H1 (cell line): ENCODE measurements around the gene SMURF2. TPM values are rescaled to one million over a fixed set of nuclear protein-coding genes. Genes with fewer than 3 reads are reported as not detected.

Experiments
- CTCF ChIA-PET: fragments of 300-600 bp; sonication (Branson Sonifier 250); formaldehyde crosslinking; loops from one replicate; lab custom pipeline; 2021; ENCODE audit not compliant: partially characterized antibody; lab: Charles Lee
- POLR2A ChIA-PET: fragments of 300-600 bp; sonication (Branson Sonifier 250); formaldehyde crosslinking; loops from one replicate; lab custom pipeline; 2021; ENCODE audit warnings: inconsistent platforms; ENCODE audit not compliant: partially characterized antibody; lab: Charles Lee
- DNase-seq, 2 experiments: peaks; one replicate each; pipeline versions ENCODE4 v3.0.0 to v3.0.0-alpha.2; 2010 to 2022; ENCODE audit warnings: low spot score in 2 of 2, low read depth in 1 of 2, mixed read lengths in 1 of 2
- FAIRE-seq: peaks from 2 replicates; lab custom pipeline; 2011; peaks lifted over from hg19 to GRCh38; lab: Jason Lieb, UNC
- H2AFZ ChIP-seq: 2 replicates; pipeline ENCODE4 v1.8.1; 2012; ENCODE audit warnings: low read length, inconsistent platforms
- H2AK5ac ChIP-seq: 2 replicates; pipeline ENCODE4 v1.6.1; 2013; ENCODE audit warnings: low read depth, low read length
- H2BK120ac ChIP-seq: replicated peaks from 2 replicates; pipeline ENCODE3; 2013; ENCODE audit warnings: low read depth, low read length, inconsistent platforms
- H2BK12ac ChIP-seq: 2 replicates; pipeline ENCODE4 v1.6.1; 2013; ENCODE audit warnings: low read depth, low read length
- H2BK15ac ChIP-seq: 2 replicates; pipeline ENCODE4 v1.6.1; 2013; ENCODE audit warnings: low read length
- H2BK20ac ChIP-seq: 2 replicates; pipeline ENCODE4 v1.6.1; 2013; ENCODE audit warnings: low read length
- H2BK5ac ChIP-seq: 2 replicates; pipeline ENCODE4 v1.6.1; 2013; ENCODE audit warnings: low read depth, low read length
- H3K14ac ChIP-seq: 2 replicates; pipeline ENCODE4 v1.6.1; 2013; ENCODE audit warnings: inconsistent platforms; ENCODE audit not compliant: insufficient read length
- H3K18ac ChIP-seq: 2 replicates; pipeline ENCODE4 v1.6.1; 2013; ENCODE audit warnings: low read length; ENCODE audit errors: extremely low read depth
- H3K23ac ChIP-seq: 2 replicates; pipeline ENCODE4 v1.6.1; 2013; ENCODE audit warnings: inconsistent platforms; ENCODE audit not compliant: insufficient read length
- H3K23me2 ChIP-seq: 2 replicates; pipeline ENCODE4 v1.6.1; 2013; ENCODE audit warnings: low read depth, low read length
- H3K27ac ChIP-seq: 2 replicates; pipeline ENCODE4 v1.6.1; 2011; ENCODE audit warnings: low read depth, low read length, inconsistent platforms
- H3K27me3 ChIP-seq, 4 experiments: replicated peaks in 1 of 4; 1 replicate in 1 of 4; 2 replicates in 3 of 4; pipeline versions ENCODE4 v1.6.1 to v1.8.1; 2011 to 2013; ENCODE audit warnings: low read length in 3 of 4, mild to moderate bottlenecking in 3 of 4, inconsistent platforms in 2 of 4, mixed read lengths in 2 of 4, moderate library complexity in 1 of 4; ENCODE audit not compliant: control insufficient read depth in 3 of 4, insufficient read depth in 3 of 4; ENCODE audit errors: extremely low read depth in 1 of 4
- H3K36me3 ChIP-seq, 4 experiments: 2 replicates each; pipeline versions ENCODE4 v1.6.1 to v1.8.1; 2011 to 2013; ENCODE audit warnings: mild to moderate bottlenecking in 4 of 4, low read length in 3 of 4, moderate library complexity in 2 of 4, control low read depth in 1 of 4, inconsistent platforms in 1 of 4; ENCODE audit not compliant: insufficient read depth in 4 of 4, control insufficient read depth in 2 of 4
- H3K4ac ChIP-seq: replicated peaks from 2 replicates; pipeline ENCODE3; 2013; ENCODE audit warnings: low read length, low read depth, mixed read lengths, inconsistent platforms; ENCODE audit not compliant: insufficient read length
- H3K4me1 ChIP-seq, 4 experiments: replicated peaks in 1 of 4; 1 replicate in 1 of 4; 2 replicates in 3 of 4; pipeline versions ENCODE4 v1.6.1 to v1.8.1; 2011 to 2013; ENCODE audit warnings: low read length in 3 of 4, inconsistent platforms in 2 of 4, mixed read lengths in 1 of 4; ENCODE audit not compliant: insufficient read depth in 4 of 4, control insufficient read depth in 3 of 4
- H3K4me2 ChIP-seq, 2 experiments: 2 replicates each; pipeline versions ENCODE4 v1.6.1 to v1.8.1; 2011 to 2013; ENCODE audit warnings: low read depth in 2 of 2, low read length in 2 of 2, control low read depth in 1 of 2, inconsistent platforms in 1 of 2, mild to moderate bottlenecking in 1 of 2; ENCODE audit not compliant: insufficient read depth in 1 of 2
- H3K4me3 ChIP-seq, 4 experiments: fragments of 200-600, 300-600 bp in 1 of 4; sonication (generic), shearing (Covaris generic), sonication (Bioruptor Twin) in 1 of 4; 2 replicates each; pipeline versions ENCODE4 v1.5.1 to v1.8.1; 2011 to 2016; ENCODE audit warnings: low read length in 4 of 4, low read depth in 3 of 4, control low read depth in 2 of 4, inconsistent platforms in 2 of 4, mild to moderate bottlenecking in 2 of 4, mixed read lengths in 1 of 4, moderate library complexity in 1 of 4; ENCODE audit not compliant: insufficient read depth in 2 of 4; ENCODE audit errors: extremely low read depth in 1 of 4
- H3K56ac ChIP-seq: replicated peaks from 2 replicates; pipeline ENCODE3; 2013; ENCODE audit warnings: low read depth, mild to moderate bottlenecking, mixed read lengths, low read length, inconsistent platforms; ENCODE audit not compliant: insufficient read length
- H3K79me1 ChIP-seq: 2 replicates; pipeline ENCODE4 v1.6.1; 2013; ENCODE audit warnings: low read depth, low read length, control low read depth
- H3K79me2 ChIP-seq, 2 experiments: 2 replicates each; pipeline versions ENCODE4 v1.6.1 to v1.8.1; 2012 to 2013; ENCODE audit warnings: low read length in 2 of 2, mild to moderate bottlenecking in 2 of 2, inconsistent platforms in 1 of 2; ENCODE audit not compliant: insufficient read depth in 2 of 2, control insufficient read depth in 1 of 2
- H3K9ac ChIP-seq, 4 experiments: replicated peaks in 1 of 4; 1 replicate in 1 of 4; 2 replicates in 3 of 4; pipeline versions ENCODE4 v1.6.1 to v1.8.1; 2011 to 2013; ENCODE audit warnings: low read depth in 3 of 4, low read length in 3 of 4, control low read depth in 2 of 4, mild to moderate bottlenecking in 2 of 4, moderate library complexity in 2 of 4, inconsistent platforms in 1 of 4; ENCODE audit errors: extremely low read depth in 1 of 4
- H3K9me3 ChIP-seq, 2 experiments: 2 replicates each; pipeline versions ENCODE4 v1.6.1 to v1.8.1; 2012 to 2013; ENCODE audit warnings: mild to moderate bottlenecking in 2 of 2, moderate library complexity in 2 of 2, control low read depth in 1 of 2, inconsistent platforms in 1 of 2, low read depth in 1 of 2, low read length in 1 of 2, mixed read lengths in 1 of 2; ENCODE audit not compliant: insufficient read depth in 2 of 2
- H4K20me1 ChIP-seq, 2 experiments: replicated peaks in 1 of 2; 2 replicates each; pipeline versions ENCODE3 to v1.8.1; 2011 to 2013; ENCODE audit warnings: inconsistent platforms in 2 of 2, low read length in 2 of 2, mild to moderate bottlenecking in 1 of 2; ENCODE audit not compliant: insufficient read depth in 2 of 2, control insufficient read depth in 1 of 2
- H4K5ac ChIP-seq: 2 replicates; pipeline ENCODE4 v1.6.1; 2013; ENCODE audit warnings: low read length, low read depth, mixed read lengths, inconsistent platforms; ENCODE audit not compliant: insufficient read length
- H4K8ac ChIP-seq: 2 replicates; pipeline ENCODE4 v1.8.0; 2013; ENCODE audit warnings: mild to moderate bottlenecking, moderate library complexity, low read length, inconsistent platforms; ENCODE audit not compliant: insufficient read depth; ENCODE audit errors: extremely low read depth
- H4K91ac ChIP-seq: replicated peaks from 2 replicates; pipeline ENCODE3; 2013; ENCODE audit warnings: low read length, mixed read lengths, inconsistent platforms; ENCODE audit not compliant: insufficient read length
- BCL11A ChIP-seq, 2 experiments: IDR thresholded peaks; one replicate each; pipeline ENCODE4 v1.6.1; 2011; ENCODE audit warnings: low read depth in 2 of 2, low read length in 2 of 2, mild to moderate bottlenecking in 2 of 2
- CBX5 ChIP-seq: fragments of 300-800, 300-1000 bp; sonication (generic); IDR thresholded peaks from 2 replicates; pipeline ENCODE4 v1.7.1; 2016; ENCODE audit warnings: antibody characterized with exemption, low read length, low read depth
- CEBPB ChIP-seq: IDR thresholded peaks from 2 replicates; pipeline ENCODE4 v1.6.1; 2012; ENCODE audit warnings: low read depth, low read length
- CHD2 ChIP-seq: IDR thresholded peaks from 2 replicates; pipeline ENCODE4 v1.6.1; 2012; ENCODE audit warnings: low read length, improper control_type of control experiment
- CREB1 ChIP-seq: IDR thresholded peaks from 2 replicates; pipeline ENCODE4 v1.6.1; 2012; ENCODE audit warnings: inconsistent platforms
- EZH2 ChIP-seq: fragments of 200-600 bp; sonication (generic); IDR thresholded peaks from 2 replicates; pipeline ENCODE4 v1.7.1; 2012; ENCODE audit warnings: low read depth, mild to moderate bottlenecking, moderate library complexity, low read length, inconsistent platforms; ENCODE audit not compliant: severe bottlenecking
- HDAC6 ChIP-seq: IDR thresholded peaks from one replicate; pipeline ENCODE4 v1.7.1; 2012; ENCODE audit warnings: low read depth, mild to moderate bottlenecking, inconsistent platforms, low read length, moderate library complexity
- JUN ChIP-seq: IDR thresholded peaks from 2 replicates; pipeline ENCODE4 v1.6.1; 2011; ENCODE audit warnings: low read depth, mild to moderate bottlenecking, improper control_type of control experiment, low read length
- KDM5A ChIP-seq: fragments of 200-600 bp; IDR thresholded peaks from 2 replicates; pipeline ENCODE4 v1.7.1; 2012; ENCODE audit warnings: mild to moderate bottlenecking, low read length, inconsistent platforms, mixed read lengths
- NRF1 ChIP-seq: IDR thresholded peaks from 2 replicates; pipeline ENCODE4 v1.6.1; 2011; ENCODE audit warnings: mild to moderate bottlenecking, low read depth, low read length, improper control_type of control experiment
- POLR2AphosphoS5 ChIP-seq: IDR thresholded peaks from 2 replicates; pipeline ENCODE4 v1.6.1; 2011; ENCODE audit warnings: low read depth, low read length
- SAP30 ChIP-seq: fragments of 300-600 bp; sonication (generic); IDR thresholded peaks from 2 replicates; pipeline ENCODE4 v1.7.1; 2012; ENCODE audit warnings: low read length, moderate library complexity, mild to moderate bottlenecking, inconsistent platforms; ENCODE audit not compliant: insufficient read depth, insufficient replicate concordance
- SIX5 ChIP-seq: IDR thresholded peaks from 2 replicates; pipeline ENCODE4 v1.6.1; 2011; ENCODE audit warnings: mild to moderate bottlenecking, low read depth, low read length
- TCF12 ChIP-seq: IDR thresholded peaks from 2 replicates; pipeline ENCODE4 v1.6.1; 2011; ENCODE audit warnings: low read depth, mild to moderate bottlenecking, low read length
- YY1 ChIP-seq: IDR thresholded peaks from 2 replicates; pipeline ENCODE4 v1.6.1; 2011; ENCODE audit warnings: low read depth, mild to moderate bottlenecking, low read length
- ZNF274 ChIP-seq: IDR thresholded peaks from 2 replicates; pipeline ENCODE4 v1.7.0; 2012; ENCODE audit warnings: low read length, borderline replicate concordance; ENCODE audit errors: extremely low read depth
- WGBS, 2 experiments: shearing (Covaris generic) in 1 of 2; methylation state at CpG; one replicate each; pipeline versions ENCODE4 v1.1.6 to v1.1.7; 2013 to 2015; ENCODE audit warnings: low lambda C conversion rate in 2 of 2, mixed read lengths in 2 of 2, inconsistent platforms in 1 of 2, low coverage in 1 of 2, missing lambda C conversion rate in 1 of 2; ENCODE audit not compliant: insufficient replicate concordance in 2 of 2, insufficient coverage in 1 of 2, insufficient read length in 1 of 2; ENCODE audit errors: extremely low coverage in 1 of 2, missing lambda C conversion rate in 1 of 2; 5-methylcytosine and 5-hydroxymethylcytosine counted together
- polyA plus RNA-seq, 7 experiments: library from polyadenylated mRNA; depleted of rRNA in 3 of 7; stranded (reverse) in 5 of 7; unstranded in 2 of 7; fragments of >200 nt in 5 of 7; fragments of 200-250 nt in 2 of 7; gene quantifications; 1 replicate in 5 of 7; 2 replicates in 1 of 7; 4 replicates in 1 of 7; pipeline versions ENCODE4 v1.2.1 to v1.2.3, GENCODE V29; 2011 to 2013; ENCODE audit warnings: missing spikeins in 2 of 7, mixed read lengths in 2 of 7
- total RNA-seq: library from RNA; stranded (reverse); fragmentation: NEBNext Ultra II Directional; extraction: Animal tissue kit (Norgen Biotek cat#: 25700); gene quantifications from 2 replicates; pipeline ENCODE4 v1.2.1, GENCODE V29; 2021

SMURF2 gene
- total and polyA plus RNA-seq, 2 of the 8 experiments (the other 6 are each of a cell fraction or from before 2014, with no cell fraction given): 7.2 to 29.2 TPM

DNA sequence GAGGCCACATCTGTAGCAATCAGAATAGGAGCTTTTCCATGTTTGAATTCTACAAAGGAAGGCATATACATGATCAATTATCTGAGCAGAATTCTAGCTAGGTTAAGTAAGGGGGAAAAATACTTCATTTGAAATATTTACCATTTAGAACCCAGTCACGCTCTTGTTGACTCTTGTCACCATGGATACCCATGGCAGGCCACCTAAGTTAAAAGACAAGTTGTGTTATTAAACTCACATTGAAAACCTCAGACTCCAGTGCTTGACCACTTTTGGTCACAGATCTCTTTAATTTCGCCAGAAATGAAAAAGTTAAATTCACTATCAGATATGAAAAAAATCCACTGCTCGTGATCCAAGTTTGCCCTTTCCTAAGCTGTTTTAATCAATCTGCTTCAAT lies 160.1 kb downstream of the SMURF2 start:
- no peaks in the 10 kb centered on the region for H3K27me3 ChIP-seq
- no peak overlapping the region for H3K14ac ChIP-seq
- peaks cover 2% of the 10 kb centered on the region; the same call in 1 of the 2 replicates for H3K23me2 ChIP-seq
- ChIA-PET POLR2A (interaction anchor here (0.7 to 7.2 kb wide), 10 partner anchors 8 to 356 kb away, joined by 3 to 320 read pairs (median 4); partner anchors contain the start of gene POLG2), CTCF (interaction anchor here (1.1 to 2.2 kb wide), 4 partner anchors 9 to 82 kb away, joined by 3 to 8 read pairs (median 5); no protein-coding TSS in a partner anchor)
- FAIRE-seq (no peak), DNase-seq (no peak)
- peaks cover 16 to 23% of the 10 kb centered on the region in 2 experiments for H4K20me1 ChIP-seq
- H3K79me1 ChIP-seq: no peaks in the 10 kb centered on the region; the same call in 1 of the 2 replicates
- H3K56ac ChIP-seq: no peak overlapping the region
- peaks cover 0 to 7% (median 3%) of the 10 kb centered on the region in 4 experiments; a peak in 5 of 7 replicates for H3K4me1 ChIP-seq
- no peak overlapping the region for H2BK12ac ChIP-seq
- H2AFZ ChIP-seq: no peak overlapping the region
- no peak overlapping the region for H3K18ac ChIP-seq
- H2BK20ac ChIP-seq: no peak overlapping the region
- no peak overlapping the region for H3K4ac ChIP-seq
- H4K8ac ChIP-seq: no peak overlapping the region; the same call in 1 of the 2 replicates
- H4K91ac ChIP-seq: no peak overlapping the region
- H3K4me3 ChIP-seq: no peak overlapping the region
- H3K9ac ChIP-seq: no peak overlapping the region
- no peak overlapping the region for H4K5ac ChIP-seq
- no peak overlapping the region for H2BK120ac ChIP-seq
- no peak overlapping the region for H2BK5ac ChIP-seq
- H3K9me3 ChIP-seq: no peaks in the 10 kb centered on the region
- 97% methylated on average over 3 of the region's 3 CpGs; no CpG with 5 or more reads in 1 of the 2 experiments for WGBS, 2 experiments
- peaks cover 17 to 62% of the 10 kb centered on the region in 2 experiments for H3K79me2 ChIP-seq
- no peak overlapping the region for H2BK15ac ChIP-seq
- H3K4me2 ChIP-seq: no peak overlapping the region
- H3K36me3 ChIP-seq: peaks cover 47 to 75% (median 55%) of the 10 kb centered on the region in 4 experiments
- H3K27ac ChIP-seq: no peak overlapping the region
- H2AK5ac ChIP-seq: no peak overlapping the region
- no peak overlapping the region for H3K23ac ChIP-seq
- TF ChIP-seq CREB1 (no peak), CHD2 (no peak), CBX5 (no peak), YY1 (no peak), ZNF274 (no peak), KDM5A (no peak), BCL11A (IDR thresholded peaks at IDR 0.05; ENCODE audit: low read depth in 2 of 2, low read length in 2 of 2) (no peak), CEBPB (no peak), HDAC6 (no peak), SAP30 (no peak), POLR2AphosphoS5 (no peak), JUN (no peak), SIX5 (no peak), NRF1 (no peak), EZH2 (no peak), TCF12 (no peak)
